Measurements from ENCODE around the gene CABYR. TPM values are rescaled to one million over a fixed set of nuclear protein-coding genes. Genes with fewer than 3 reads are reported as not detected.

Gene CABYR
- total and polyA plus RNA-seq, 2 of the 13 experiments (the other 11 are each of a cell fraction or from before 2014, with no cell fraction given) = 0.71 to 0.88 TPM

DNA sequence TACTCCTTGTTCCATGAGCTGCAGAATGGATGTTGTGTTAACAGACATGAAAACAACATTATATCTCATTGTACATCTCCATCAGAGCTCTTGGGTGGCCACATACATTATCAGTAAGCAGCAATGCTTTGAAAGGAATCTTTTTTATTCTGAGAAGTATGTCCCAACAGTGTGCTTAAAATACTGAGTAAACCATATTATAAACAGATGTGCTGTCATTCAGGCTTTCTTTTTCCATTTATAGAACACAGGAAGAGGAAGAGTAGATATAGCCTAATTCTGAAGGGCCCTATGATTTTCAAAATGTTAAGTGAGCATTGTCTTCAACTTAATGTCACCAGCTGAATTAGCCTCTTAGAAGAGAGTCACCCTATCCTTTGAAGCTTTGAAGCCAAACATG is 44.3 kb upstream of the CABYR start:
- POLR2A ChIA-PET = no interaction called here
- TF ChIP-seq, protein P1, sequence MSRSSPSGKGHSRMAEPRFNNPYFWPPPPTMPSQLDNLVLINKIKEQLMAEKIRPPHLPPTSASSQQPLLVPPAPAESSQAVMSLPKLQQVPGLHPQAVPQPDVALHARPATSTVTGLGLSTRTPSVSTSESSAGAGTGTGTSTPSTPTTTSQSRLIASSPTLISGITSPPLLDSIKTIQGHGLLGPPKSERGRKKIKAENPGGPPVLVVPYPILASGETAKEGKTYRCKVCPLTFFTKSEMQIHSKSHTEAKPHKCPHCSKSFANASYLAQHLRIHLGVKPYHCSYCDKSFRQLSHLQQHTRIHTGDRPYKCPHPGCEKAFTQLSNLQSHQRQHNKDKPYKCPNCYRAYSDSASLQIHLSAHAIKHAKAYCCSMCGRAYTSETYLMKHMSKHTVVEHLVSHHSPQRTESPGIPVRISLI (CRISPR knock-in tag; IDR thresholded peaks at IDR 0.05; ENCODE audit: borderline replicate concordance) = no peak
- TF ChIP-seq CHD2 (IDR thresholded peaks at IDR 0.05; ENCODE audit: low read depth, low read length) = no peak
- H3K79me2 ChIP-seq (ENCODE audit: insufficient read depth, low read length) = no peaks in the 10 kb centered on the region
- no peak for FAIRE-seq
- no peak overlapping the region for H3K4me2 ChIP-seq (ENCODE audit: low read depth, low read length)
- in situ Hi-C loops (cut with HindIII; ENCODE audit: extremely low pct_ligation_motif_present, low pct_unique_long_range_greater_than_20kb) (no loop called here), intact Hi-C loops (cut with micrococcal nuclease; ENCODE audit: unreplicated experiment) (no loop called here)
- H3K27me3 ChIP-seq (ENCODE audit: control insufficient read depth in 1 of 2, insufficient read depth in 2 of 2, low read length in 2 of 2) = no peaks in the 10 kb centered on the region
- no peak for DNase-seq (ENCODE audit: low spot score)
- no peak overlapping the region for H3K9ac ChIP-seq (ENCODE audit: insufficient read depth, low read depth, low read length)
- no TSS peak for BruUV-seq (replicated peaks)
- no peak overlapping the region for H3K4me3 ChIP-seq (replicated peaks in 1 of 3; ENCODE audit: insufficient read depth in 1 of 3, low read depth in 2 of 3, low read length in 3 of 3)
- H4K20me1 ChIP-seq (ENCODE audit: insufficient read depth, low read length) = no peaks in the 10 kb centered on the region
- H3K9me3 ChIP-seq (ENCODE audit: low read length) = no peaks in the 10 kb centered on the region
- ATAC-seq = no peak
- H3K4me1 ChIP-seq (ENCODE audit: insufficient read depth, low read length) = no peaks in the 10 kb centered on the region
- CTCF ChIA-PET (ENCODE audit: low intra/inter-chr PET ratio, low total read pairs) = no interaction called here
- H3K27ac ChIP-seq (ENCODE audit: extremely low read length, insufficient read depth, low read length) = no peak overlapping the region
- H2AFZ ChIP-seq (ENCODE audit: low read length) = no peak overlapping the region
- H3K36me3 ChIP-seq (replicated peaks in 1 of 2; ENCODE audit: control insufficient read depth in 1 of 2, insufficient read depth in 2 of 2, low read length in 2 of 2) = no peaks in the 10 kb centered on the region

DNA sequence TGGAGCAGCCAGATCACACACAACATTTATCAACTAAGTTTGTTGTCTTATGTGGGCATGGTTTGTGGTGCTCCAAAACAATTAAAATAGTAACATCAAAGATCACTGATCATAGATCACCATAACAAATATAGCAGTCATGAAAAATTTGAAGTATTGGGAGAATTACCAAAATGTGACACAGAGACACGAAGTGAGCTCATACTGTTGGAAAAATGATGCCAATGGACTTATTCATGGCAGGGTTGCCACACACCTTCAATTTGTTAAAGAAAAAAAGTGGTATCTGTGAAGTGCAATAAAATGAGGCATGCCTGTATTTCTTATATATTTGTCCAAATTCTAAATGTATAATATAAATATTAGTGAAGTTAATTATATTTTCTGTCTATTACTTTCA is 42.9 kb upstream of the CABYR start:
- no peak for TF ChIP-seq ZNF605 (CRISPR knock-in tag; IDR thresholded peaks at IDR 0.05)
- TF ChIP-seq SIX1 (CRISPR knock-in tag; IDR thresholded peaks at IDR 0.05; ENCODE audit: borderline replicate concordance) = no peak
- TF ChIP-seq CEBPG (CRISPR knock-in tag; IDR thresholded peaks at IDR 0.05) = no peak
- TF ChIP-seq YEATS4 (CRISPR knock-in tag; IDR thresholded peaks at IDR 0.05; ENCODE audit: borderline replicate concordance) = no peak
- no peak for TF ChIP-seq KLF12 (CRISPR knock-in tag; IDR thresholded peaks at IDR 0.05; ENCODE audit: borderline replicate concordance)
- no peak for TF ChIP-seq RBAK (CRISPR knock-in tag; IDR thresholded peaks at IDR 0.05)
- TF ChIP-seq, protein P2, sequence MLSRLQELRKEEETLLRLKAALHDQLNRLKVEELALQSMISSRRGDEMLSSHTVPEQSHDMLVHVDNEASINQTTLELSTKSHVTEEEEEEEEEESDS (CRISPR knock-in tag; IDR thresholded peaks at IDR 0.05; ENCODE audit: borderline replicate concordance) = no peak
- TF ChIP-seq HMG20B (CRISPR knock-in tag; conservative IDR thresholded peaks at IDR 0.05) = no peak
- TF ChIP-seq, protein P3, sequence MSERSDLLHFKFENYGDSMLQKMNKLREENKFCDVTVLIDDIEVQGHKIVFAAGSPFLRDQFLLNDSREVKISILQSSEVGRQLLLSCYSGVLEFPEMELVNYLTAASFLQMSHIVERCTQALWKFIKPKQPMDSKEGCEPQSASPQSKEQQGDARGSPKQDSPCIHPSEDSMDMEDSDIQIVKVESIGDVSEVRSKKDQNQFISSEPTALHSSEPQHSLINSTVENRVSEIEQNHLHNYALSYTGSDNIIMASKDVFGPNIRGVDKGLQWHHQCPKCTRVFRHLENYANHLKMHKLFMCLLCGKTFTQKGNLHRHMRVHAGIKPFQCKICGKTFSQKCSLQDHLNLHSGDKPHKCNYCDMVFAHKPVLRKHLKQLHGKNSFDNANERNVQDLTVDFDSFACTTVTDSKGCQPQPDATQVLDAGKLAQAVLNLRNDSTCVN (CRISPR knock-in tag; IDR thresholded peaks at IDR 0.05; ENCODE audit: borderline replicate concordance) = no peak
- no peak for TF ChIP-seq JUND (CRISPR knock-in tag; IDR thresholded peaks at IDR 0.05)
- TF ChIP-seq ZNF468 (CRISPR knock-in tag; IDR thresholded peaks at IDR 0.05) = no peak
- TF ChIP-seq ZNF136 (CRISPR knock-in tag; IDR thresholded peaks at IDR 0.05; ENCODE audit: low read depth) = no peak
- TF ChIP-seq ZNF777 (CRISPR knock-in tag; IDR thresholded peaks at IDR 0.05) = no peak
- TF ChIP-seq FOXA1 (IDR thresholded peaks at IDR 0.05) = no peak
- no peak for TF ChIP-seq FOXA1 (CRISPR knock-in tag; IDR thresholded peaks at IDR 0.05)
- intact Hi-C loops (cut with micrococcal nuclease; ENCODE audit: unreplicated experiment) = no loop called here

More for the DNA sequence above, 42.9 kb upstream of the CABYR start:
- Histone ChIP-seq H3K27ac (ENCODE audit: extremely low read length, insufficient read depth, low read length) (no peak overlapping the region), H3K79me2 (ENCODE audit: insufficient read depth, low read length) (no peaks in the 10 kb centered on the region), H2AFZ (ENCODE audit: low read length) (no peak overlapping the region), H3K4me1 (ENCODE audit: insufficient read depth, low read length) (peaks cover 5% of the 10 kb centered on the region; the same call in 1 of the 2 replicates), H3K36me3 (replicated peaks in 1 of 2; ENCODE audit: control insufficient read depth in 1 of 2, insufficient read depth in 2 of 2, low read length in 2 of 2) (no peaks in the 10 kb centered on the region), H3K27me3 (ENCODE audit: control insufficient read depth in 1 of 2, insufficient read depth in 2 of 2, low read length in 2 of 2) (no peaks in the 10 kb centered on the region), H4K20me1 (ENCODE audit: insufficient read depth, low read length) (no peaks in the 10 kb centered on the region), H3K4me3 (replicated peaks in 1 of 3; ENCODE audit: insufficient read depth in 1 of 3, low read depth in 2 of 3, low read length in 3 of 3) (no peak overlapping the region), H3K9me3 (ENCODE audit: low read length) (no peaks in the 10 kb centered on the region), H3K9ac (ENCODE audit: insufficient read depth, low read depth, low read length) (no peak overlapping the region), H3K4me2 (ENCODE audit: low read depth, low read length) (no peak overlapping the region)
- BruUV-seq (replicated peaks) = no TSS peak
- 75% methylated on average over 1 of the region's 1 CpG for WGBS (ENCODE audit: low lambda C conversion rate)
- ChIA-PET CTCF (ENCODE audit: low intra/inter-chr PET ratio, low total read pairs) (no interaction called here), POLR2A (no interaction called here)
- no peak for FAIRE-seq
- ATAC-seq = no peak
- DNase-seq (ENCODE audit: low spot score) = no peak
- in situ Hi-C loops (cut with HindIII; ENCODE audit: extremely low pct_ligation_motif_present, low pct_unique_long_range_greater_than_20kb) = no loop called here

All from HepG2 (cell line).